Mucosa of descending colon (tissue), 3 donors: Measurements from ENCODE around the gene LETMD1. TPM values are rescaled to one million over a fixed set of nuclear protein-coding genes. Genes with fewer than 3 reads are reported as not detected.
"Not testable (repeated sequence)": the region's sequence is repeated elsewhere in the genome, so short reads cannot be mapped to it uniquely, and the experiment has no call there.

Source experiments
- ATAC-seq: fragments of 200-7000 bp; cut with Tn5 transposase; one replicate; pipeline ENCODE4 v1.9.1; 2020; ENCODE audit warnings: mild to moderate bottlenecking, moderate library complexity
- DNase-seq, 3 donors: peaks; one replicate each; pipeline ENCODE4 v3.0.0-alpha.2; 2020
- H3K36me3 ChIP-seq: fragments of 200-600 bp; one replicate; pipeline ENCODE4 v1.8.0; 2021; ENCODE audit warnings: low read depth, mild to moderate bottlenecking
- H3K4me1 ChIP-seq: fragments of 200-600 bp; one replicate; pipeline ENCODE4 v1.8.0; 2021; ENCODE audit warnings: low read depth, mild to moderate bottlenecking
- H3K4me3 ChIP-seq: fragments of 200-600 bp; one replicate; pipeline ENCODE4 v1.8.0; 2021; ENCODE audit warnings: mild to moderate bottlenecking
- H3K9me3 ChIP-seq: fragments of 200-600 bp; one replicate; pipeline ENCODE4 v1.8.0; 2021; ENCODE audit warnings: mild to moderate bottlenecking
- CTCF ChIP-seq: fragments of 200-600 bp; IDR thresholded peaks from one replicate; pipeline ENCODE4 v1.8.0; 2022; ENCODE audit warnings: antibody characterized with exemption, mild to moderate bottlenecking
- intact Hi-C, 2 donors: fragments of 100-400 bp; cut with DNase I in 1 of 2; cut with micrococcal nuclease in 1 of 2; formaldehyde crosslinking; loops; one replicate each; pipeline versions ENCODE4 v1.11.0 to v1.11.1; 2022; cut with DNase I, micrococcal nuclease
- total RNA-seq, 3 donors: library from RNA; stranded (reverse); fragmentation: NEBNext Ultra II Directional in 2 of 3; extraction: Animal tissue kit (Norgen Biotek cat#: 25700) in 2 of 3; gene quantifications; one replicate each; pipeline versions ENCODE4 v1.2.1 to v1.2.4, GENCODE V29; 2021 to 2023
- donor health status: DM: no; HTN: no; CAD: no; lungs with moderate emphysema.
- donor health status: DM: no; HTN: no; CAD: no.
- donor health status: DM: no; HTN: yes; CAD: no.

Gene LETMD1
- total RNA-seq, 3 donors from 2014 or later: 67.4 to 74.2 (median 72.7) TPM

- no peaks in the 10 kb centered on the region for H3K4me1 ChIP-seq
- TF ChIP-seq CTCF: no peak
- H3K9me3 ChIP-seq: no peaks in the 10 kb centered on the region
- H3K4me3 ChIP-seq: no peak overlapping the region
- H3K36me3 ChIP-seq: peaks cover 7% of the 10 kb centered on the region
- ATAC-seq: no peak
- intact Hi-C loops: no loop called here
- DNase-seq: no peak
These were observed 23.5 kb downstream of the LETMD1 start for GRCh38 chr12:51071663-51072062.

- Histone ChIP-seq H3K9me3 (no peaks in the 10 kb centered on the region), H3K36me3 (no peaks in the 10 kb centered on the region), H3K4me3 (no peak overlapping the region), H3K4me1 (no peaks in the 10 kb centered on the region)
- DNase-seq: no peak
- TF ChIP-seq CTCF: no peak
- ATAC-seq: no peak
- intact Hi-C loops: no loop called here
These were observed 27.3 kb downstream of the LETMD1 start for GRCh38 chr12:51075390-51075789.

- H3K4me1 ChIP-seq: no peaks in the 10 kb centered on the region
- ATAC-seq (no peak), DNase-seq (no peak)
- TF ChIP-seq CTCF: no peak
- intact Hi-C loops: no loop called here
- H3K9me3 ChIP-seq: no peaks in the 10 kb centered on the region
- H3K36me3 ChIP-seq: no peaks in the 10 kb centered on the region
- H3K4me3 ChIP-seq: no peak overlapping the region
These were observed 28.3 kb downstream of the LETMD1 start for GRCh38 chr12:51076236-51076930.

DNA sequence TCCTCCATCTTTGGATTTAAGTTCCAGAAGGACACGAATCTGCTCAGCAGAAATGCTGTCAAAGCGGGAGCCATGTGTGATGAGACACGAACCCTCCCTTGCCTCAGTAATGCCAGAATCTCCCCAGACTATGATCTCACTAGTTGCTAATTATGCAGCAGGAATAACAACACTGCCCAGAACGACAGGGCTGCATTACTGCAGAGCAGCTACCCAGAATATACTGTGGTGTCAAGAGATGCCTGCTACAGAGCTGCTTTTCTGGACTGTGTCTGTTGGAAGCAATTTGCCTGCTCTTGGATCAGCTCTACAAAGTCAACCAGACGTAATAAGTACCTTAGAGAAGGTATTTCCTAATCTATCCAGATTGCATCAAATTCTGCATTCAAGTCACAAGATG, 29.8 kb downstream of the LETMD1 start:
- Histone ChIP-seq H3K4me3 (no peak overlapping the region), H3K9me3 (no peaks in the 10 kb centered on the region), H3K36me3 (no peaks in the 10 kb centered on the region), H3K4me1 (peaks cover 7% of the 10 kb centered on the region)
- intact Hi-C loops: no loop called here
- ATAC-seq: no peak
- no peak for DNase-seq
- TF ChIP-seq CTCF: no peak

DNA sequence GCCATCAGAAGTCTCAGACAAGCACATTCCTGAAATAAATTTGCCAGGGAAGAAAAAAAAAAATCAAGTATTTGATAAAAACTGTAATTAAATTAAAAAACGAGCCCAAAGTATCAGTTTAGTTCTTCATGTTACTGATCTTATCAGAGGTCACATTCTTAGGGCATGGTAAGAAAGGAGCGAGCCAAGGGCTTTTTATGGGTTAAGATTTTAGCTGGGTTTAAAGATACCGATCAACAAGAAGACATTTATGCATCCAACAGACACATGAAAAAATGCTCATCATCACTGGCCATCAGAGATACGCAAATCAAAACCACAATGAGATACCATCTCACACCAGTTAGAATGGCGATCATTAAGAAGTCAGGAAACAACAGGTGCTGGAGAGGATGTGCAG, 30.2 kb downstream of the LETMD1 start:
- H3K9me3 ChIP-seq, H3K36me3 ChIP-seq, DNase-seq, H3K4me3 ChIP-seq, H3K4me1 ChIP-seq, intact Hi-C loops, ATAC-seq: not testable (repeated sequence)

- ATAC-seq, intact Hi-C loops, H3K4me3 ChIP-seq, H3K9me3 ChIP-seq, H3K4me1 ChIP-seq, DNase-seq, H3K36me3 ChIP-seq: not testable (repeated sequence)
These were observed 30.7 kb downstream of the LETMD1 start for GRCh38 chr12:51078866-51079265.

GRCh38 chr12:51080136-51080535, 32.0 kb downstream of the LETMD1 start:
- no peak for DNase-seq
- Histone ChIP-seq H3K9me3 (no peaks in the 10 kb centered on the region), H3K4me1 (peaks cover 7% of the 10 kb centered on the region), H3K4me3 (no peak overlapping the region), H3K36me3 (no peaks in the 10 kb centered on the region)
- ATAC-seq: no peak
- intact Hi-C loops: no loop called here
- TF ChIP-seq CTCF: no peak
